Neural progenitor cell (in vitro differentiated cells): ENCODE measurements around the gene OSGIN1.

Source experiments
- EZH2phosphoT487 ChIP-seq: fragments of 200-600 bp; sonication (generic); IDR thresholded peaks from 2 replicates; pipeline ENCODE4 v1.6.1; 2017; ENCODE audit warnings: antibody characterized with exemption
- TF ChIP-seq, protein P1 (sequence below): fragments of 200-600 bp; sonication (generic); IDR thresholded peaks from 2 replicates; pipeline ENCODE4 v1.5.1; 2017; ENCODE audit warnings: antibody characterized with exemption, mild to moderate bottlenecking

DNA sequence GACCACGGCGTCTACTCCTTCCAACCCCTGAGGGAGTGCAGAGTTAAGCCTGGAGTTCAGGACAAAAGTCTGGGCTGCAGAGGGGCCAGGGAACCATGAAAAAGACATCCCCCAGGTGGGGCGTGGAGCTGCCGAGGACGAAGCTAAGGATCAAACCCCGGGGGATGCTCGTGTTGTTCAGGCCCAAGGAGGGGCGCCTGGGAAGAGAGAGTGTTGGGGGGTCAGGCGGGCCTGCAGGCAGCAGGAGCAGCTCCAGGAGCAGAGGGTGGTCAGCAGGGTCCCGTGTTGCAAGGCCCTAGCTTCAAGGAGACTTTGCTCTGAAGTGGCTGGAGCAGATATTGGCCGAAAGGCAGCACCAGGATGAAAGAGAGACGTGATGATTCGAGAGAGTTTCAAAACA is 41.7 kb downstream of the OSGIN1 start:
- TF ChIP-seq EZH2phosphoT487, result no peak
- TF ChIP-seq, protein P1, sequence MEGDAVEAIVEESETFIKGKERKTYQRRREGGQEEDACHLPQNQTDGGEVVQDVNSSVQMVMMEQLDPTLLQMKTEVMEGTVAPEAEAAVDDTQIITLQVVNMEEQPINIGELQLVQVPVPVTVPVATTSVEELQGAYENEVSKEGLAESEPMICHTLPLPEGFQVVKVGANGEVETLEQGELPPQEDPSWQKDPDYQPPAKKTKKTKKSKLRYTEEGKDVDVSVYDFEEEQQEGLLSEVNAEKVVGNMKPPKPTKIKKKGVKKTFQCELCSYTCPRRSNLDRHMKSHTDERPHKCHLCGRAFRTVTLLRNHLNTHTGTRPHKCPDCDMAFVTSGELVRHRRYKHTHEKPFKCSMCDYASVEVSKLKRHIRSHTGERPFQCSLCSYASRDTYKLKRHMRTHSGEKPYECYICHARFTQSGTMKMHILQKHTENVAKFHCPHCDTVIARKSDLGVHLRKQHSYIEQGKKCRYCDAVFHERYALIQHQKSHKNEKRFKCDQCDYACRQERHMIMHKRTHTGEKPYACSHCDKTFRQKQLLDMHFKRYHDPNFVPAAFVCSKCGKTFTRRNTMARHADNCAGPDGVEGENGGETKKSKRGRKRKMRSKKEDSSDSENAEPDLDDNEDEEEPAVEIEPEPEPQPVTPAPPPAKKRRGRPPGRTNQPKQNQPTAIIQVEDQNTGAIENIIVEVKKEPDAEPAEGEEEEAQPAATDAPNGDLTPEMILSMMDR, result no peak
